Stimulated activated naive CD8-positive, alpha-beta T cell treated with anti-CD3 and anti-CD28 coated beads, Interleukin-15, Interleukin-2, amounts not matched to agents 100 ng/mL and 50 ng/mL, for 24 hours (primary cell): ENCODE results near the gene FAM131B.
A peak's percentile ranks its signal among the peaks of the same experiment; 100 is the strongest.

ENCODE experiments used
- H3K27ac Mint-ChIP-seq: one replicate; pipeline ENCODE4 v1.8.0; 2021; ENCODE audit warnings: mild to moderate bottlenecking, mixed read lengths
- H3K27me3 Mint-ChIP-seq: one replicate; pipeline ENCODE4 v1.8.0; 2021; ENCODE audit warnings: mixed read lengths
- H3K36me3 Mint-ChIP-seq: one replicate; pipeline ENCODE4 v1.8.0; 2021; ENCODE audit warnings: low read depth, mixed read lengths
- H3K4me1 Mint-ChIP-seq: one replicate; pipeline ENCODE4 v1.8.0; 2021; ENCODE audit warnings: low read depth, mixed read lengths
- H3K4me3 Mint-ChIP-seq: one replicate; pipeline ENCODE4 v1.8.0; 2021; ENCODE audit warnings: mild to moderate bottlenecking, mixed read lengths
- H3K9me3 Mint-ChIP-seq: one replicate; pipeline ENCODE4 v1.8.0; 2021; ENCODE audit warnings: mixed read lengths

FAM131B gene

GRCh38 chr7:143341842-143342241 lies 20.7 kb downstream of the FAM131B start:
- H3K4me3 Mint-ChIP-seq, result no peak overlapping the region
- peaks cover 12% of the 10 kb centered on the region for H3K4me1 Mint-ChIP-seq
- no peak overlapping the region for H3K27ac Mint-ChIP-seq
- no peaks in the 10 kb centered on the region for H3K9me3 Mint-ChIP-seq
- H3K27me3 Mint-ChIP-seq, result peaks cover 23% of the 10 kb centered on the region
- H3K36me3 Mint-ChIP-seq, result no peaks in the 10 kb centered on the region

GRCh38 chr7:143337216-143337615 lies 25.3 kb downstream of the FAM131B start:
- peaks cover 18% of the 10 kb centered on the region for H3K27me3 Mint-ChIP-seq
- H3K9me3 Mint-ChIP-seq, result no peaks in the 10 kb centered on the region
- no peak overlapping the region for H3K27ac Mint-ChIP-seq
- no peaks in the 10 kb centered on the region for H3K4me1 Mint-ChIP-seq
- no peak overlapping the region for H3K4me3 Mint-ChIP-seq
- no peaks in the 10 kb centered on the region for H3K36me3 Mint-ChIP-seq

GRCh38 chr7:143334244-143334643 lies 28.3 kb downstream of the FAM131B start:
- Mint-ChIP-seq H3K4me1 (no peaks in the 10 kb centered on the region), H3K27ac (no peak overlapping the region), H3K4me3 (no peak overlapping the region), H3K36me3 (no peaks in the 10 kb centered on the region), H3K27me3 (peaks cover 18% of the 10 kb centered on the region), H3K9me3 (no peaks in the 10 kb centered on the region)

GRCh38 chr7:143331179-143331801 lies 31.2 kb downstream of the FAM131B start:
- Mint-ChIP-seq H3K27me3 (peaks cover 4% of the 10 kb centered on the region), H3K4me3 (no peak overlapping the region), H3K36me3 (no peaks in the 10 kb centered on the region), H3K27ac (no peak overlapping the region), H3K4me1 (no peaks in the 10 kb centered on the region), H3K9me3 (no peaks in the 10 kb centered on the region)

- Mint-ChIP-seq H3K9me3 (no peaks in the 10 kb centered on the region), H3K4me1 (peaks cover 8% of the 10 kb centered on the region), H3K27me3 (no peaks in the 10 kb centered on the region), H3K4me3 (no peak overlapping the region), H3K36me3 (no peaks in the 10 kb centered on the region), H3K27ac (no peak overlapping the region)
Observed at GRCh38 chr7:143329471-143330170, 32.9 kb downstream of the FAM131B start.

DNA sequence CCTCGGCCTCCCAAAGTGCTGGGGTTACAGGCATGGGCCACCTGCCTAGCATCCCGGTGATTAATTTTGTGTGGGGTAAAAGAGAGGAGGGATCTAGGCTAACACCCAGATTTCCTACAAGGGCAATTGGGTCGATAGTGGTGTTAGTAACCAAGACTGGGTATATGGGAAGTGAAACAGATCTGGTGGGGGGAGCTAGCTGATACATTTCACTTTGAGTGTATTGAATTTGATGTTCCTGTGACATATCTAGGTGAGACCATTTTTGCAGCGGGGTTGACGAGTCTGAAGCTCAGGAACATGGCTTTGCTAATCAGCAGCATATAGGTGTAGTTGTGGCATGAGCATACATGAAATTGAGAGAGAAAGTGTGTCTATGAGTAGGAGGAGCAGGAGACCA lies 34.6 kb downstream of the FAM131B start:
- Mint-ChIP-seq H3K4me3 (no peak overlapping the region), H3K27ac (peak overlapping the region; percentile 10), H3K9me3 (no peaks in the 10 kb centered on the region), H3K27me3 (no peaks in the 10 kb centered on the region), H3K4me1 (peaks cover 8% of the 10 kb centered on the region), H3K36me3 (no peaks in the 10 kb centered on the region)

DNA sequence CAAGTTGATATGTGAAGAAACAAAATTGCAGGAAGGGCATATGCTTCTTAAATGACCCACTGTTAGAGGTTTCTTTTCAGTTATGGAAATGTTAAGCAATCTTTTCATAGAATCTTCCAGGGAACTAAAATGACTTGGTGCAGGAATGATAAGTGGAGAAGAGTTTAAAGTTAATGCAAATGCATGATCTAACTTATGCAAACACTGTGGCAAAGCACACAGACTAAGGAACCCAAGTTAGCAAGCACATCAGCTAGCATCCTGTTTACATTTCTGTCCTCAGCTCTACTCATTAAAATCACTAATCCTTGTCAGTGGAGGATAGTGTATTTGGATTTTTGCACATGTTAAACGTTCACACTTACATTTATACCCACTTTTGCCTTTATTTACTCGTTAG lies 37.3 kb downstream of the FAM131B start:
- H3K27me3 Mint-ChIP-seq, result no peaks in the 10 kb centered on the region
- peaks cover 8% of the 10 kb centered on the region for H3K4me1 Mint-ChIP-seq
- no peak overlapping the region for H3K4me3 Mint-ChIP-seq
- H3K36me3 Mint-ChIP-seq, result no peaks in the 10 kb centered on the region
- no peaks in the 10 kb centered on the region for H3K9me3 Mint-ChIP-seq
- H3K27ac Mint-ChIP-seq, result no peak overlapping the region

DNA sequence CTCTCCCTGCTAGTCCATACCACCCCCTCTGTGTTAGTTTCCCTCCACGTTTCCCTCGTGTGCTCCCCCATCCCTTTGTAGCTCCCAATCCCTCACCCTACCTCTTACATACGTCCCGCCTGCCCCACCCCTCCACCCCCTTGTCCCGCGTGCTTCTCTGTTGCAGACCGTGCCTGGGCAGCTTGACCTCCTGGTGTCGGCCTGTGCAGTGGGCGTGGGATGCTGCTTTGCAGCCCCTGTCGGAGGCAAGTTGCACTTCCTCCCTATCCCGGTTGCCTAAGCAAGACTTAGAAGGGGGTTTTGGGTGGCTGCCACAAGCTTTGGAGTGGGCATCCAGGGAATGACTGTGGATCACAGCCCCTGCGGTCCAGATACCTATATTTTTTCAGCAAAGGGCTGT lies 38.9 kb downstream of the FAM131B start:
- Mint-ChIP-seq H3K27ac (no peak overlapping the region), H3K36me3 (no peaks in the 10 kb centered on the region), H3K4me3 (no peak overlapping the region), H3K27me3 (no peaks in the 10 kb centered on the region), H3K9me3 (no peaks in the 10 kb centered on the region), H3K4me1 (peaks cover 8% of the 10 kb centered on the region)

GRCh38 chr7:143322760-143323633 lies 39.5 kb downstream of the FAM131B start:
- Mint-ChIP-seq H3K4me1 (peaks cover 8% of the 10 kb centered on the region), H3K36me3 (no peaks in the 10 kb centered on the region), H3K27me3 (no peaks in the 10 kb centered on the region), H3K9me3 (no peaks in the 10 kb centered on the region), H3K4me3 (no peak overlapping the region), H3K27ac (no peak overlapping the region)

- no peak overlapping the region for H3K27ac Mint-ChIP-seq
- peaks cover 8% of the 10 kb centered on the region for H3K4me1 Mint-ChIP-seq
- no peaks in the 10 kb centered on the region for H3K9me3 Mint-ChIP-seq
- H3K36me3 Mint-ChIP-seq, result no peaks in the 10 kb centered on the region
- no peak overlapping the region for H3K4me3 Mint-ChIP-seq
- no peaks in the 10 kb centered on the region for H3K27me3 Mint-ChIP-seq
Observed at GRCh38 chr7:143321734-143322133, 40.8 kb downstream of the FAM131B start.

GRCh38 chr7:143321242-143321641 lies 41.3 kb downstream of the FAM131B start:
- Mint-ChIP-seq H3K4me1 (peaks cover 8% of the 10 kb centered on the region), H3K4me3 (no peak overlapping the region), H3K9me3 (no peaks in the 10 kb centered on the region), H3K36me3 (no peaks in the 10 kb centered on the region), H3K27ac (no peak overlapping the region), H3K27me3 (no peaks in the 10 kb centered on the region)

DNA sequence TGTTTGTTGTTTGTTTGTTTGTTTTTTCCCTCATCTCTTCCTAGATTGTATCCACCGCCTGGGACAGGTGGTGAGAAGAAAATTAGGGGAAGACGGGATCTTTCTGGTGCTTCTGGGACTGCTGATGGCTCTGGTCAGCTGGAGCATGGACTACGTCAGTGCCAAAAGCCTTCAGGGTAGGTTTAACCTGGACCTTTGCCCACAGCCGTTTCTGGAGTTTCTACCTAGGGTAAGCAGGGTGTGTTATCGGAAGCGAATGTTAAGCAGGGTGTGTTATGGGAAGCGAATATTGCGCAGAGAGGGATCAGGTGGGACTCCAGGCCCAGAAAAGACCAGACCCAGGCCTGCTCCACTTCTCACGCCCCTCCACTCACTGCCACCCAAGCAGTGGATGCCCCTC lies 41.9 kb downstream of the FAM131B start:
- Mint-ChIP-seq H3K27ac (no peak overlapping the region), H3K9me3 (no peaks in the 10 kb centered on the region), H3K4me1 (peaks cover 7% of the 10 kb centered on the region), H3K36me3 (no peaks in the 10 kb centered on the region), H3K27me3 (no peaks in the 10 kb centered on the region), H3K4me3 (no peak overlapping the region)

DNA sequence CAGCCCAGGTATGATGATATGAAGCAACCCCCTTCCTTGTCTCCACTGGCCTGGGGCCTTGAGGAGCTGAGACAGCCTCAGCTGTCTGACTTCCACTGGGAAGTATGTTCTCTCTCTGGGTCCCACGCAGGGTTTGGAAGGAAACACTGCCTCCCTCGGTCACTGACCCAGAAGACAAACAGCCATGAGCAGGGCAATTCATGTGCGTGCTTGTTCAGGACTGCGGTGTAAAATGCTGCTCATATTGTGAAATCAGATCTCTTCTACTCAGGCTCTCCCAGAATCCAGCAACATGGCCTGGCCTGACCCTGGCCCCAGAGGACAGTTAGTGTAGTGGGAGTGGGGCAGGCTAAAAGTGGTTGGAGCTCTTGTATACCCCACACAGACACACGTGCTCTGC lies 43.9 kb downstream of the FAM131B start:
- no peaks in the 10 kb centered on the region for H3K4me1 Mint-ChIP-seq
- no peaks in the 10 kb centered on the region for H3K27me3 Mint-ChIP-seq
- H3K27ac Mint-ChIP-seq, result no peak overlapping the region
- no peaks in the 10 kb centered on the region for H3K36me3 Mint-ChIP-seq
- no peaks in the 10 kb centered on the region for H3K9me3 Mint-ChIP-seq
- no peak overlapping the region for H3K4me3 Mint-ChIP-seq

DNA sequence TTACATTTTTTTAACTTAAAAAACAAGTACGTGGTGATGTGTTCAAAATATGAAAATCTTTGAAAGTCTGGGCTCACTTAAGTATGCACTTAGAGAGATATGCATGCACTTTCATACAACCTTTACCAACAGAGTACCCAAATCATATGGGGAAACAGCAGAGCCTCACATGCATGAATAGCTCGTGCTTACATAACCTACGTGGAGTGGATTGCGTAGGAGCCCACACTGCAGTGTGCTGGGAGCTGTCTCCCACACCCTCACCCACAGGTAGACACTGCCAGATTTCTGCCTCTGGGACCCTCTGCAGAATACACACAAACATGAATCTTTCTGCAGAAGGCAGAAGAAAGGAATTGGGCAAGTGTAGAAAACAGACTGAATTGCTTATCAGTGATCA lies 46.0 kb downstream of the FAM131B start:
- no peak overlapping the region for H3K4me3 Mint-ChIP-seq
- H3K9me3 Mint-ChIP-seq, result no peaks in the 10 kb centered on the region
- no peaks in the 10 kb centered on the region for H3K4me1 Mint-ChIP-seq
- no peaks in the 10 kb centered on the region for H3K27me3 Mint-ChIP-seq
- H3K36me3 Mint-ChIP-seq, result no peaks in the 10 kb centered on the region
- no peak overlapping the region for H3K27ac Mint-ChIP-seq

GRCh38 chr7:143315776-143316175 lies 46.7 kb downstream of the FAM131B start, which contains the start of gene CLCN1:
Gene CLCN1 (plus strand): TSS chr7:143316111. CDS start chr7:143316213, 102 bp downstream.
- Mint-ChIP-seq H3K4me3 (no peak within 1 kb of the TSS), H3K9me3 (no peaks in the 10 kb centered on the region), H3K4me1 (peaks cover 5% of the 10 kb centered on the region), H3K27ac (no peak within 1 kb of the TSS), H3K36me3 (no peaks in the 10 kb centered on the region), H3K27me3 (no peaks in the 10 kb centered on the region)
